ENCODE measurements around the gene ZNF462.

DNA sequence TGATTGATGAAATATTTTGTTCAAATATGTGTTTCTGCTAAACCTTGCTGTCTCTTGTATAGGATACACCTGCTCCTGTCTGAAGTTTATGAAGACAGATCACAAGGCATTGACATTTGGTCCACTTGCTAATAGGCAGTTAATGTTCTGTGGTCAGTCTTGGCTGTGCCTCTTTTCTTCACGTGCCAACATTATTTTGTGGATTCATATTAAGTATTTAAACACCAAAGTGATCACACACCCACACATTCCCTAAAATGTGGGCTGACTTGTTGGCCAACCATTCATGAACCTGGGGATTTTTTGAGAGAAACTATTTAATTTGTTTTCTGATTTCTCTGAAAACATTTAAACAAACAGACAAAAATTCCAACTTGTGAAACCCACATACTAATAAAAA, 33.7 kb downstream of the ZNF462 start:
- TF ChIP-seq POLR2A (IDR thresholded peaks at IDR 0.05): no peak
- TF ChIP-seq, protein P1, sequence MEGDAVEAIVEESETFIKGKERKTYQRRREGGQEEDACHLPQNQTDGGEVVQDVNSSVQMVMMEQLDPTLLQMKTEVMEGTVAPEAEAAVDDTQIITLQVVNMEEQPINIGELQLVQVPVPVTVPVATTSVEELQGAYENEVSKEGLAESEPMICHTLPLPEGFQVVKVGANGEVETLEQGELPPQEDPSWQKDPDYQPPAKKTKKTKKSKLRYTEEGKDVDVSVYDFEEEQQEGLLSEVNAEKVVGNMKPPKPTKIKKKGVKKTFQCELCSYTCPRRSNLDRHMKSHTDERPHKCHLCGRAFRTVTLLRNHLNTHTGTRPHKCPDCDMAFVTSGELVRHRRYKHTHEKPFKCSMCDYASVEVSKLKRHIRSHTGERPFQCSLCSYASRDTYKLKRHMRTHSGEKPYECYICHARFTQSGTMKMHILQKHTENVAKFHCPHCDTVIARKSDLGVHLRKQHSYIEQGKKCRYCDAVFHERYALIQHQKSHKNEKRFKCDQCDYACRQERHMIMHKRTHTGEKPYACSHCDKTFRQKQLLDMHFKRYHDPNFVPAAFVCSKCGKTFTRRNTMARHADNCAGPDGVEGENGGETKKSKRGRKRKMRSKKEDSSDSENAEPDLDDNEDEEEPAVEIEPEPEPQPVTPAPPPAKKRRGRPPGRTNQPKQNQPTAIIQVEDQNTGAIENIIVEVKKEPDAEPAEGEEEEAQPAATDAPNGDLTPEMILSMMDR (IDR thresholded peaks at IDR 0.05): no peak

Data from tibial nerve (tissue), 3 donors.